WTC11 (cell line): ENCODE results near the gene IPO8. TPM values are rescaled to one million over a fixed set of nuclear protein-coding genes. Genes with fewer than 3 reads are reported as not detected.

Experiments
- ATAC-seq: fragments of 200-7000 bp; cut with Tn5 transposase; 2 replicates; pipeline ENCODE4 v1.10.0; 2021; ENCODE audit warnings: mild to moderate bottlenecking, moderate library complexity
- CTCF ChIA-PET: fragments of 300-600 bp; sonication (Branson Sonifier 250); formaldehyde crosslinking; loops from one replicate; lab custom pipeline; 2021; ENCODE audit warnings: antibody characterized with exemption; lab: Charles Lee
- POLR2A ChIA-PET: fragments of 350-600 bp; sonication (Branson Sonifier 250); formaldehyde crosslinking; loops from one replicate; lab custom pipeline; 2021; ENCODE audit warnings: antibody characterized with exemption; lab: Charles Lee
- DNase-seq: peaks from one replicate; pipeline ENCODE4 v3.0.0; 2021; ENCODE audit warnings: low spot score
- H3K27ac Mint-ChIP-seq: 2 replicates; pipeline ENCODE4 v1.8.0; 2021; ENCODE audit warnings: mixed read lengths
- H3K27me3 Mint-ChIP-seq: 2 replicates; pipeline ENCODE4 v1.8.0; 2021; ENCODE audit warnings: low read depth, mild to moderate bottlenecking, moderate library complexity, mixed read lengths
- H3K36me3 Mint-ChIP-seq: 2 replicates; pipeline ENCODE4 v1.8.0; 2021; ENCODE audit warnings: mixed read lengths
- H3K4me1 Mint-ChIP-seq: 2 replicates; pipeline ENCODE4 v1.8.0; 2022; ENCODE audit warnings: mixed read lengths
- H3K4me3 Mint-ChIP-seq: 2 replicates; pipeline ENCODE4 v1.8.0; 2021; ENCODE audit warnings: mild to moderate bottlenecking, moderate library complexity, mixed read lengths
- H3K9me3 Mint-ChIP-seq: 2 replicates; pipeline ENCODE4 v1.8.0; 2021; ENCODE audit warnings: mixed read lengths
- ATF1 ChIP-seq: sonication (generic); formaldehyde crosslinking; IDR thresholded peaks from 2 replicates; pipeline ENCODE4 v1.8.1; 2023; ENCODE audit warnings: mild to moderate bottlenecking, moderate library complexity, missing genetic modification reagents
- FOXP1 ChIP-seq: sonication (generic); formaldehyde crosslinking; IDR thresholded peaks from 2 replicates; pipeline ENCODE4 v1.8.0; 2022; ENCODE audit warnings: missing genetic modification reagents, mild to moderate bottlenecking, moderate library complexity, borderline replicate concordance
- MXD4 ChIP-seq: fragments of 250-450 bp; sonication (Bioruptor Pico); IDR thresholded peaks from 2 replicates; pipeline ENCODE4 v1.8.0; 2021; ENCODE audit warnings: mild to moderate bottlenecking, moderate library complexity, borderline replicate concordance
- NFYB ChIP-seq: sonication (generic); formaldehyde crosslinking; conservative IDR thresholded peaks from 2 replicates; pipeline ENCODE4 v1.8.0; 2022; ENCODE audit warnings: low read depth, missing genetic modification reagents
- OVOL2 ChIP-seq: fragments of 250-450 bp; sonication (Bioruptor Pico); IDR thresholded peaks from 2 replicates; pipeline ENCODE4 v1.9.0; 2021; ENCODE audit warnings: mild to moderate bottlenecking, borderline replicate concordance
- SOX15 ChIP-seq: fragments of 250-450 bp; sonication (Bioruptor Pico); IDR thresholded peaks from 2 replicates; pipeline ENCODE4 v1.9.0; 2021; ENCODE audit warnings: mild to moderate bottlenecking
- TCF7 ChIP-seq: sonication (generic); formaldehyde crosslinking; IDR thresholded peaks from 2 replicates; pipeline ENCODE4 v1.8.0; 2022; ENCODE audit warnings: mild to moderate bottlenecking, low read depth, missing genetic modification reagents, moderate library complexity
- ZBTB21 ChIP-seq: sonication (generic); formaldehyde crosslinking; IDR thresholded peaks from 2 replicates; pipeline ENCODE4 v1.8.1; 2023; ENCODE audit warnings: mild to moderate bottlenecking, missing genetic modification reagents, borderline replicate concordance
- ZNF121 ChIP-seq: sonication (generic); formaldehyde crosslinking; IDR thresholded peaks from 2 replicates; pipeline ENCODE4 v1.8.0; 2023; ENCODE audit warnings: missing genetic modification reagents
- ZNF232 ChIP-seq: sonication (generic); formaldehyde crosslinking; IDR thresholded peaks from 2 replicates; pipeline ENCODE4 v1.8.0; 2022; ENCODE audit warnings: mild to moderate bottlenecking, missing genetic modification reagents
- ZNF416 ChIP-seq: fragments of 250-450 bp; sonication (Bioruptor Pico); IDR thresholded peaks from 2 replicates; pipeline ENCODE4 v1.9.0; 2021; ENCODE audit warnings: mild to moderate bottlenecking, inconsistent platforms
- ZNF423 ChIP-seq: fragments of 250-450 bp; sonication (Bioruptor Pico); IDR thresholded peaks from 2 replicates; pipeline ENCODE4 v2.1.2; 2022; ENCODE audit warnings: mild to moderate bottlenecking, moderate library complexity
- total RNA-seq: library from RNA; stranded (reverse); gene quantifications from 3 replicates; pipeline ENCODE4 v1.2.3, GENCODE V29; 2021
- TF ChIP-seq, protein P1 (sequence below): sonication (generic); formaldehyde crosslinking; IDR thresholded peaks from 2 replicates; pipeline ENCODE4 v1.8.0; 2023; ENCODE audit warnings: missing genetic modification reagents, mild to moderate bottlenecking, borderline replicate concordance
- TF ChIP-seq, protein P2 (sequence below): fragments of 250-450 bp; sonication (Bioruptor Pico); conservative IDR thresholded peaks from 2 replicates; pipeline ENCODE4 v1.9.0; 2021; ENCODE audit warnings: mild to moderate bottlenecking
- TF ChIP-seq, protein P3 (sequence below): sonication (generic); formaldehyde crosslinking; IDR thresholded peaks from 2 replicates; pipeline ENCODE4 v1.8.1; 2022; ENCODE audit warnings: low read depth, mild to moderate bottlenecking, moderate library complexity, missing genetic modification reagents, borderline replicate concordance
- TF ChIP-seq, protein P4 (sequence below): sonication (generic); formaldehyde crosslinking; IDR thresholded peaks from 2 replicates; pipeline ENCODE4 v1.8.0; 2023; ENCODE audit warnings: missing genetic modification reagents
- TF ChIP-seq, protein P5 (sequence below): sonication (generic); formaldehyde crosslinking; IDR thresholded peaks from 2 replicates; pipeline ENCODE4 v1.8.1; 2022; ENCODE audit warnings: mild to moderate bottlenecking, missing genetic modification reagents, moderate library complexity, borderline replicate concordance
- TF ChIP-seq, protein P6 (sequence below): sonication (generic); formaldehyde crosslinking; IDR thresholded peaks from 2 replicates; pipeline ENCODE4 v1.8.1; 2023; ENCODE audit warnings: mild to moderate bottlenecking, missing genetic modification reagents

Gene IPO8
- total RNA-seq, 1 experiment from 2014 or later = 44.8 TPM

DNA sequence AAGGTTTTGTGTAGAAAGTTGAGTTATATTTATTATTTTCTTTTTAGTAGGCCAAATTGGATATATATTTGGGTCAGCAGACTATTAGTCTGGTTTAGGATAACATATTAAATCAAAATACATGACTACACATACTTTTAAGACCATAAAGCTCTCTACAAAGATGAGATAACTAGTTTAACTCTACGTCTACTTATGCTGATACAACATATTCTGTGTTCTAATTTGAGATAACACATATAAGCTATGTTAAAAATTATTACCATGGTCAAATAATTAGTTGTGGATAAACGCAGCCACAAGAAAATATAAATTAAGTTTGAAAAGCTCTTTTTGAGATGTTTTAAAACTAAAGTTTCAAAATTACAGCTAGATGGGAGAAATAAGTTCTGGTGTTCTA is 55.3 kb downstream of the IPO8 start:
- no peak for ATAC-seq
- CTCF ChIA-PET = no interaction called here

More for the DNA sequence above, 55.3 kb downstream of the IPO8 start:
- H3K4me3 Mint-ChIP-seq = no peak overlapping the region
- no peaks in the 10 kb centered on the region for H3K27me3 Mint-ChIP-seq
- H3K9me3 Mint-ChIP-seq = no peaks in the 10 kb centered on the region
- H3K4me1 Mint-ChIP-seq = peaks cover 15% of the 10 kb centered on the region
- H3K27ac Mint-ChIP-seq = no peak overlapping the region
- H3K36me3 Mint-ChIP-seq = peaks cover 21% of the 10 kb centered on the region
- POLR2A ChIA-PET = no interaction called here
- DNase-seq = no peak
- no peak for TF ChIP-seq ATF1 (CRISPR knock-in tag)
- no peak for TF ChIP-seq FOXP1 (CRISPR knock-in tag)
- TF ChIP-seq, protein P1, sequence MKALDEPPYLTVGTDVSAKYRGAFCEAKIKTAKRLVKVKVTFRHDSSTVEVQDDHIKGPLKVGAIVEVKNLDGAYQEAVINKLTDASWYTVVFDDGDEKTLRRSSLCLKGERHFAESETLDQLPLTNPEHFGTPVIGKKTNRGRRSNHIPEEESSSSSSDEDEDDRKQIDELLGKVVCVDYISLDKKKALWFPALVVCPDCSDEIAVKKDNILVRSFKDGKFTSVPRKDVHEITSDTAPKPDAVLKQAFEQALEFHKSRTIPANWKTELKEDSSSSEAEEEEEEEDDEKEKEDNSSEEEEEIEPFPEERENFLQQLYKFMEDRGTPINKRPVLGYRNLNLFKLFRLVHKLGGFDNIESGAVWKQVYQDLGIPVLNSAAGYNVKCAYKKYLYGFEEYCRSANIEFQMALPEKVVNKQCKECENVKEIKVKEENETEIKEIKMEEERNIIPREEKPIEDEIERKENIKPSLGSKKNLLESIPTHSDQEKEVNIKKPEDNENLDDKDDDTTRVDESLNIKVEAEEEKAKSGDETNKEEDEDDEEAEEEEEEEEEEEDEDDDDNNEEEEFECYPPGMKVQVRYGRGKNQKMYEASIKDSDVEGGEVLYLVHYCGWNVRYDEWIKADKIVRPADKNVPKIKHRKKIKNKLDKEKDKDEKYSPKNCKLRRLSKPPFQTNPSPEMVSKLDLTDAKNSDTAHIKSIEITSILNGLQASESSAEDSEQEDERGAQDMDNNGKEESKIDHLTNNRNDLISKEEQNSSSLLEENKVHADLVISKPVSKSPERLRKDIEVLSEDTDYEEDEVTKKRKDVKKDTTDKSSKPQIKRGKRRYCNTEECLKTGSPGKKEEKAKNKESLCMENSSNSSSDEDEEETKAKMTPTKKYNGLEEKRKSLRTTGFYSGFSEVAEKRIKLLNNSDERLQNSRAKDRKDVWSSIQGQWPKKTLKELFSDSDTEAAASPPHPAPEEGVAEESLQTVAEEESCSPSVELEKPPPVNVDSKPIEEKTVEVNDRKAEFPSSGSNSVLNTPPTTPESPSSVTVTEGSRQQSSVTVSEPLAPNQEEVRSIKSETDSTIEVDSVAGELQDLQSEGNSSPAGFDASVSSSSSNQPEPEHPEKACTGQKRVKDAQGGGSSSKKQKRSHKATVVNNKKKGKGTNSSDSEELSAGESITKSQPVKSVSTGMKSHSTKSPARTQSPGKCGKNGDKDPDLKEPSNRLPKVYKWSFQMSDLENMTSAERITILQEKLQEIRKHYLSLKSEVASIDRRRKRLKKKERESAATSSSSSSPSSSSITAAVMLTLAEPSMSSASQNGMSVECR = no peak
- no peak for TF ChIP-seq ZBTB21 (CRISPR knock-in tag)
- TF ChIP-seq SOX15 = no peak
- no peak for TF ChIP-seq ZNF232 (CRISPR knock-in tag)
- no peak for TF ChIP-seq ZNF416 (CRISPR knock-in tag)
- TF ChIP-seq ZNF121 (CRISPR knock-in tag) = no peak
- TF ChIP-seq, protein P2, sequence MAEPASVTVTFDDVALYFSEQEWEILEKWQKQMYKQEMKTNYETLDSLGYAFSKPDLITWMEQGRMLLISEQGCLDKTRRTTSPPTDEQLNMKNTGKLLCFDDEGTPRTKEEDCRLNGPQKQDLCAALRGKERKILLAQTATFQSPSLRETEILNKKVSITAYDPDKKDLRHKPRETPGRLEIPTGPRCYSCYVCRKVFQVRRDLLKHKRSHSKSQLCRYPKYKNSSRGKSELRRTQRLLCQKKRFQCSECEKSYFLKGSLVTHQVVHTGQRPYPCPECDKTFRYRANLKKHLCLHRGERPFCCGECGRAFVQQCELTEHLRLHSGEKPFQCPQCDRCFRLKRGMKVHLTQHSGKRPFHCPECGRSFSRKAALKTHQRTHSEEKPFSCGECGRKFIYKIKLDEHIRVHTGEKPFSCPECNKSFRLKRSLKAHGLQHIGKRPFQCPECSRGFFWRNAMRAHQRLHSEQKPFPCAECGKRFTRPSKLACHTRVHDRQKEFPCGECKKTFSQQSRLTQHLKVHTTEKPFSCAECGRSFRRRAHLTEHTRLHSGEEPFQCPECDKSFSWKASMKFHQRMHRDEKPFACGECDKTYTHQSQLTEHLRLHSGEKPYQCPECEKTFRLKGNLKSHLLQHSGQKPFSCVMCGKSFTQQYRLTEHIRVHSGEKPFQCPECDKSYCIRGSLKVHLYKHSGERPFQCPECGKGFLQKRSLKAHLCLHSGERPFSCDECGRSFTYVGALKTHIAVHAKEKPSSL = no peak
- no peak for TF ChIP-seq NFYB (CRISPR knock-in tag)
- no peak for TF ChIP-seq MXD4
- TF ChIP-seq, protein P3, sequence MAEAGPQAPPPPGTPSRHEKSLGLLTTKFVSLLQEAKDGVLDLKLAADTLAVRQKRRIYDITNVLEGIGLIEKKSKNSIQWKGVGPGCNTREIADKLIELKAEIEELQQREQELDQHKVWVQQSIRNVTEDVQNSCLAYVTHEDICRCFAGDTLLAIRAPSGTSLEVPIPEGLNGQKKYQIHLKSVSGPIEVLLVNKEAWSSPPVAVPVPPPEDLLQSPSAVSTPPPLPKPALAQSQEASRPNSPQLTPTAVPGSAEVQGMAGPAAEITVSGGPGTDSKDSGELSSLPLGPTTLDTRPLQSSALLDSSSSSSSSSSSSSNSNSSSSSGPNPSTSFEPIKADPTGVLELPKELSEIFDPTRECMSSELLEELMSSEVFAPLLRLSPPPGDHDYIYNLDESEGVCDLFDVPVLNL (CRISPR knock-in tag) = no peak
- TF ChIP-seq OVOL2 = no peak
- TF ChIP-seq, protein P4, sequence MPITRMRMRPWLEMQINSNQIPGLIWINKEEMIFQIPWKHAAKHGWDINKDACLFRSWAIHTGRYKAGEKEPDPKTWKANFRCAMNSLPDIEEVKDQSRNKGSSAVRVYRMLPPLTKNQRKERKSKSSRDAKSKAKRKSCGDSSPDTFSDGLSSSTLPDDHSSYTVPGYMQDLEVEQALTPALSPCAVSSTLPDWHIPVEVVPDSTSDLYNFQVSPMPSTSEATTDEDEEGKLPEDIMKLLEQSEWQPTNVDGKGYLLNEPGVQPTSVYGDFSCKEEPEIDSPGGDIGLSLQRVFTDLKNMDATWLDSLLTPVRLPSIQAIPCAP = no peak
- no peak for TF ChIP-seq ZNF423 (CRISPR knock-in tag)
- TF ChIP-seq, protein P5, sequence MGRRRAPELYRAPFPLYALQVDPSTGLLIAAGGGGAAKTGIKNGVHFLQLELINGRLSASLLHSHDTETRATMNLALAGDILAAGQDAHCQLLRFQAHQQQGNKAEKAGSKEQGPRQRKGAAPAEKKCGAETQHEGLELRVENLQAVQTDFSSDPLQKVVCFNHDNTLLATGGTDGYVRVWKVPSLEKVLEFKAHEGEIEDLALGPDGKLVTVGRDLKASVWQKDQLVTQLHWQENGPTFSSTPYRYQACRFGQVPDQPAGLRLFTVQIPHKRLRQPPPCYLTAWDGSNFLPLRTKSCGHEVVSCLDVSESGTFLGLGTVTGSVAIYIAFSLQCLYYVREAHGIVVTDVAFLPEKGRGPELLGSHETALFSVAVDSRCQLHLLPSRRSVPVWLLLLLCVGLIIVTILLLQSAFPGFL = no peak
- TF ChIP-seq, protein P6, sequence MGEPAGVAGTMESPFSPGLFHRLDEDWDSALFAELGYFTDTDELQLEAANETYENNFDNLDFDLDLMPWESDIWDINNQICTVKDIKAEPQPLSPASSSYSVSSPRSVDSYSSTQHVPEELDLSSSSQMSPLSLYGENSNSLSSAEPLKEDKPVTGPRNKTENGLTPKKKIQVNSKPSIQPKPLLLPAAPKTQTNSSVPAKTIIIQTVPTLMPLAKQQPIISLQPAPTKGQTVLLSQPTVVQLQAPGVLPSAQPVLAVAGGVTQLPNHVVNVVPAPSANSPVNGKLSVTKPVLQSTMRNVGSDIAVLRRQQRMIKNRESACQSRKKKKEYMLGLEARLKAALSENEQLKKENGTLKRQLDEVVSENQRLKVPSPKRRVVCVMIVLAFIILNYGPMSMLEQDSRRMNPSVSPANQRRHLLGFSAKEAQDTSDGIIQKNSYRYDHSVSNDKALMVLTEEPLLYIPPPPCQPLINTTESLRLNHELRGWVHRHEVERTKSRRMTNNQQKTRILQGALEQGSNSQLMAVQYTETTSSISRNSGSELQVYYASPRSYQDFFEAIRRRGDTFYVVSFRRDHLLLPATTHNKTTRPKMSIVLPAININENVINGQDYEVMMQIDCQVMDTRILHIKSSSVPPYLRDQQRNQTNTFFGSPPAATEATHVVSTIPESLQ = no peak
- TF ChIP-seq TCF7 (CRISPR knock-in tag) = no peak
